Natural killer cell (primary cell): ENCODE measurements around the gene TBX6. TPM values are rescaled to one million over a fixed set of nuclear protein-coding genes. Genes with fewer than 3 reads are reported as not detected.

ENCODE experiments used
- ATAC-seq, 3 donors: fragments of 150-1000 bp in 2 of 3; fragments of 200-7000 bp in 1 of 3; cut with Tn5 transposase; 1 replicate in 1 of 3; 2 replicates in 2 of 3; pipeline ENCODE4 v1.10.0; 2021; ENCODE audit warnings: mild to moderate bottlenecking in 2 of 3, moderate library complexity in 2 of 3
- DNase-seq, 2 donors: peaks; one replicate each; pipeline versions ENCODE4 v3.0.0 to v3.0.0-alpha.2; 2013 to 2021; ENCODE audit warnings: mixed read lengths in 1 of 2
- H3K27ac ChIP-seq: one replicate; pipeline ENCODE4 v1.5.1; 2013; ENCODE audit warnings: mild to moderate bottlenecking, low read length
- H3K27me3 ChIP-seq: one replicate; pipeline ENCODE4 v1.6.1; 2013; ENCODE audit warnings: low read length; ENCODE audit not compliant: control insufficient read depth, insufficient read depth
- H3K36me3 ChIP-seq: one replicate; pipeline ENCODE4 v1.6.1; 2013; ENCODE audit warnings: low read length; ENCODE audit not compliant: control insufficient read depth, insufficient read depth
- H3K4me1 ChIP-seq: one replicate; pipeline ENCODE4 v1.6.1; 2013; ENCODE audit warnings: low read length; ENCODE audit not compliant: control insufficient read depth, insufficient read depth
- H3K4me3 ChIP-seq: one replicate; pipeline ENCODE4 v1.5.1; 2013; ENCODE audit warnings: low read length
- H3K9me3 ChIP-seq: one replicate; pipeline ENCODE4 v1.6.1; 2013; ENCODE audit warnings: low read length; ENCODE audit not compliant: control insufficient read depth, insufficient read depth
- H3K27ac Mint-ChIP-seq, 2 donors: one replicate each; pipeline ENCODE4 v1.8.0; 2022; ENCODE audit warnings: mild to moderate bottlenecking in 2 of 2, mixed read lengths in 2 of 2, moderate library complexity in 1 of 2
- H3K27me3 Mint-ChIP-seq, 2 donors: one replicate each; pipeline ENCODE4 v1.8.0; 2022; ENCODE audit warnings: low read depth in 2 of 2, mixed read lengths in 2 of 2
- H3K36me3 Mint-ChIP-seq: one replicate; pipeline ENCODE4 v1.8.0; 2022; ENCODE audit warnings: mixed read lengths
- H3K4me1 Mint-ChIP-seq, 2 donors: one replicate each; pipeline ENCODE4 v1.8.0; 2022; ENCODE audit warnings: mixed read lengths in 2 of 2
- H3K4me3 Mint-ChIP-seq: one replicate; pipeline ENCODE4 v1.8.0; 2022; ENCODE audit warnings: mild to moderate bottlenecking, moderate library complexity, mixed read lengths
- H3K9me3 Mint-ChIP-seq, 2 donors: one replicate each; pipeline ENCODE4 v1.8.0; 2022; ENCODE audit warnings: mixed read lengths in 2 of 2
- CTCF ChIP-seq: fragments of 200-600 bp; IDR thresholded peaks from one replicate; pipeline ENCODE4 v1.8.0; 2022; ENCODE audit warnings: antibody characterized with exemption
- WGBS: methylation state at CpG from one replicate; pipeline ENCODE4 v1.1.7; 2013; ENCODE audit warnings: missing lambda C conversion rate; ENCODE audit not compliant: insufficient coverage; 5-methylcytosine and 5-hydroxymethylcytosine counted together
- intact Hi-C: fragments of 100-400 bp; cut with micrococcal nuclease; formaldehyde crosslinking; loops from one replicate; pipeline ENCODE4 v1.14.2; 2022
- total RNA-seq, 4 donors: library from RNA; stranded (reverse); fragments of 120-200 nt in 1 of 4; gene quantifications; one replicate each; pipeline versions ENCODE4 v1.2.3 to v1.2.4, GENCODE V29; 2013 to 2022

The TBX6 gene
- total RNA-seq, 3 donors from 2014 or later (not counting 1 experiment from before 2014, with no cell fraction given): 0.91 to 1.1 (median 0.98) TPM

DNA sequence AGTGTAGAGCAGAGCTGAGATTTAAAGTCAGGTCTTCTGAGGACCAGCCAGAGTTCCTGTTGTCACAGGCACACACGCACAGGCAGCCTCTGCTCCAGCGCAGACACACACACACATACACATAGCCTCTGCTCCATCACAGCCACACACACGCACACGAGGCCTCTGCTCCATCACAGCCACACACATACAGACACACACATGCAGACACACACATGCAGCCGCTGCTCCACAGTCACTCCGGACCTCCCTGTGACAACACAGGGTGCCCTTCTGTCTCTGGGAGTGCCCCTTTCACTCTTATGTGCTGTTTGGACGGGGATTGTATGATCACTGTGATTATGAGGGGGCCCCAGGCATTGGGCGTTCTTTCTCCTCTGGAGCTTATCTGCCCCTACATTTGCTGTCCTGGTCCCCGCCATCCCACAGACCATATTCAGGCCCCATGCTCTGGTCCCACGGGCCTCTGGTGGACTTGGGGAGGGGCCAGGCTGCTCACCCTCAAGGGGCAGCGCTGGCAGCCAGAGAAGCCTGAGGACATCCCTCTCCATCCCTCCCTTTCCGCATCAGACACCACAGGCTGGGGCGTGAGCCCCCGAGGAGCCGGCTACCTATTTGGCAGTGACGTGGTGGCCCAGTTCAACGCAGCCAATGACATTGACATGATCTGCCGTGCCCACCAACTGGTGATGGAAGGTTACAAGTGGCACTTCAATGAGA lies 7.5 kb downstream of the TBX6 start:
- no peak for TF ChIP-seq CTCF
- no peaks in the 10 kb centered on the region for H3K27me3 Mint-ChIP-seq
- no peaks in the 10 kb centered on the region for H3K9me3 Mint-ChIP-seq
- Histone ChIP-seq H3K27ac (no peak overlapping the region), H3K27me3 (no peaks in the 10 kb centered on the region), H3K9me3 (no peaks in the 10 kb centered on the region), H3K4me1 (no peaks in the 10 kb centered on the region), H3K36me3 (peaks cover 55% of the 10 kb centered on the region), H3K4me3 (no peak overlapping the region)
- H3K36me3 Mint-ChIP-seq: no peaks in the 10 kb centered on the region
- ATAC-seq (no peak), DNase-seq (no peak)
- intact Hi-C loops: no loop called here
- peak overlapping the region in 1 of 2 donors; percentile 49 for H3K27ac Mint-ChIP-seq
- no peak overlapping the region for H3K4me3 Mint-ChIP-seq
- peaks cover 0 to 19% of the 10 kb centered on the region in 2 donors for H3K4me1 Mint-ChIP-seq
- WGBS: 97% methylated on average over 18 of the region's 18 CpGs

GRCh38 chr16:30083216-30084055 lies 8.3 kb downstream of the TBX6 start:
- ATAC-seq (peak in 1 of 3 donors; percentile 11), DNase-seq (no peak)
- H3K27me3 ChIP-seq: no peaks in the 10 kb centered on the region
- peaks cover 4% of the 10 kb centered on the region for H3K4me1 ChIP-seq
- H3K27ac Mint-ChIP-seq: peak overlapping the region in 1 of 2 donors; percentile 65
- H3K9me3 ChIP-seq: no peaks in the 10 kb centered on the region
- no peak for TF ChIP-seq CTCF
- no peaks in the 10 kb centered on the region for H3K36me3 Mint-ChIP-seq
- no peak overlapping the region for H3K27ac ChIP-seq
- intact Hi-C loops: no loop called here
- no peak overlapping the region for H3K4me3 ChIP-seq
- WGBS: 96% methylated on average over 22 of the region's 24 CpGs
- H3K4me1 Mint-ChIP-seq: peaks cover 0 to 20% of the 10 kb centered on the region in 2 donors
- H3K4me3 Mint-ChIP-seq: no peak overlapping the region
- H3K9me3 Mint-ChIP-seq: no peaks in the 10 kb centered on the region
- no peaks in the 10 kb centered on the region for H3K27me3 Mint-ChIP-seq
- H3K36me3 ChIP-seq: peaks cover 56% of the 10 kb centered on the region

- TF ChIP-seq CTCF: no peak
- peaks cover 62% of the 10 kb centered on the region for H3K36me3 ChIP-seq
Measured at GRCh38 chr16:30082545-30083090, 9.1 kb downstream of the TBX6 start.

More at GRCh38 chr16:30082545-30083090, 9.1 kb downstream of the TBX6 start:
- no peaks in the 10 kb centered on the region for H3K27me3 ChIP-seq
- no peak for DNase-seq
- H3K27ac Mint-ChIP-seq: peak overlapping the region in 1 of 2 donors; percentile 65
- ATAC-seq: no peak
- no peaks in the 10 kb centered on the region for H3K9me3 Mint-ChIP-seq
- H3K27me3 Mint-ChIP-seq: no peaks in the 10 kb centered on the region
- no peaks in the 10 kb centered on the region for H3K9me3 ChIP-seq
- H3K27ac ChIP-seq: no peak overlapping the region
- peaks cover 12% of the 10 kb centered on the region for H3K4me1 ChIP-seq
- H3K4me3 ChIP-seq: no peak overlapping the region
- WGBS: 94% methylated on average over 20 of the region's 20 CpGs
- H3K36me3 Mint-ChIP-seq: no peaks in the 10 kb centered on the region
- no peak overlapping the region for H3K4me3 Mint-ChIP-seq
- intact Hi-C loops: no loop called here
- peaks cover 7 to 28% of the 10 kb centered on the region in 2 donors for H3K4me1 Mint-ChIP-seq
